Measurements from ENCODE around the gene OPN1MW2. TPM values are rescaled to one million over a fixed set of nuclear protein-coding genes. Genes with fewer than 3 reads are reported as not detected.
"Not testable (repeated sequence)": the region's sequence is repeated elsewhere in the genome, so short reads cannot be mapped to it uniquely, and the experiment has no call there.

The OPN1MW2 gene
- total RNA-seq, 1 donor = not detected

- not testable (repeated sequence) for H3K4me3 ChIP-seq (ENCODE audit: low read depth, low read length); DNase-seq (ENCODE audit: low read depth)
These were observed 37.7 kb downstream of the OPN1MW2 start, which contains the start of gene OPN1MW3 for GRCh38 chrX:154257282-154257681. Gene OPN1MW3, plus strand, starts transcription at chrX:154257582. Its CDS starts 38 bp downstream, at chrX:154257620.

GRCh38 chrX:154258711-154259110 lies 39.2 kb downstream of the OPN1MW2 start:
- H3K4me3 ChIP-seq (ENCODE audit: low read depth, low read length); DNase-seq (ENCODE audit: low read depth): not testable (repeated sequence)

GRCh38 chrX:154263072-154263471 lies 43.5 kb downstream of the OPN1MW2 start:
- DNase-seq (ENCODE audit: low read depth); H3K4me3 ChIP-seq (ENCODE audit: low read depth, low read length): not testable (repeated sequence)

GRCh38 chrX:154269245-154269644 lies 49.7 kb downstream of the OPN1MW2 start:
- not testable (repeated sequence) for H3K4me3 ChIP-seq (ENCODE audit: low read depth, low read length); DNase-seq (ENCODE audit: low read depth)

Other genes starting within 250 kb of the OPN1MW2 start
- gene HCFC1, start 247.9 kb upstream of the OPN1MW2 start, total RNA-seq (ENCODE audit: low replicate concordance) = 16.4 and 34.5 TPM in 2 replicates
- gene TMEM187, start 247.0 kb upstream of the OPN1MW2 start, total RNA-seq (ENCODE audit: low replicate concordance) = 5.3 and 7.5 TPM in 2 replicates
- gene IRAK1, start 199.9 kb upstream of the OPN1MW2 start, total RNA-seq (ENCODE audit: low replicate concordance) = 37.1 and 80.5 TPM in 2 replicates
- 21.6 and 27.4 TPM in 2 replicates for gene MECP2, start 122.0 kb upstream of the OPN1MW2 start, total RNA-seq (ENCODE audit: low replicate concordance)
- gene OPN1LW, start 75.5 kb upstream of the OPN1MW2 start, total RNA-seq (ENCODE audit: low replicate concordance) = not detected in 2 replicates
- not detected in 2 replicates for gene OPN1MW, start 37.2 kb upstream of the OPN1MW2 start, total RNA-seq (ENCODE audit: low replicate concordance)
- gene OPN1MW3, start 37.8 kb downstream of the OPN1MW2 start, total RNA-seq (ENCODE audit: low replicate concordance) = not detected in 2 replicates
- not detected in 2 replicates for gene TEX28, start 75.4 kb downstream of the OPN1MW2 start, total RNA-seq (ENCODE audit: low replicate concordance)
- not detected in 2 replicates for gene TKTL1, start 76.0 kb downstream of the OPN1MW2 start, total RNA-seq (ENCODE audit: low replicate concordance)
- gene FLNA, start 154.9 kb downstream of the OPN1MW2 start, total RNA-seq (ENCODE audit: low replicate concordance) = 549 and 1,365 TPM in 2 replicates
- gene EMD, start 159.5 kb downstream of the OPN1MW2 start, total RNA-seq (ENCODE audit: low replicate concordance) = 9.6 and 29.9 TPM in 2 replicates
- 1,297 and 3,230 TPM in 2 replicates for gene RPL10, start 178.6 kb downstream of the OPN1MW2 start, total RNA-seq (ENCODE audit: low replicate concordance)
- 15.8 and 31.0 TPM in 2 replicates for gene DNASE1L1, start 189.5 kb downstream of the OPN1MW2 start, total RNA-seq (ENCODE audit: low replicate concordance)
- gene TAFAZZIN, start 191.8 kb downstream of the OPN1MW2 start, total RNA-seq (ENCODE audit: low replicate concordance) = 18.0 and 30.9 TPM in 2 replicates
- gene ATP6AP1, start 208.9 kb downstream of the OPN1MW2 start, total RNA-seq (ENCODE audit: low replicate concordance) = 33.2 and 36.1 TPM in 2 replicates
- gene GDI1, start 217.4 kb downstream of the OPN1MW2 start, total RNA-seq (ENCODE audit: low replicate concordance) = 53.9 and 115 TPM in 2 replicates
- gene FAM50A, start 224.4 kb downstream of the OPN1MW2 start, total RNA-seq (ENCODE audit: low replicate concordance) = 39.0 and 99.0 TPM in 2 replicates
- gene PLXNA3, start 238.5 kb downstream of the OPN1MW2 start, total RNA-seq (ENCODE audit: low replicate concordance) = 11.9 and 25.8 TPM in 2 replicates

All from fibroblast of the aortic adventitia (primary cell).